ENCODE measurements around the gene FSTL3. TPM values are rescaled to one million over a fixed set of nuclear protein-coding genes. Genes with fewer than 3 reads are reported as not detected.

Gene FSTL3
- total and polyA plus RNA-seq, 12 donors, result 87.4 to 464 (median 176) TPM

DNA sequence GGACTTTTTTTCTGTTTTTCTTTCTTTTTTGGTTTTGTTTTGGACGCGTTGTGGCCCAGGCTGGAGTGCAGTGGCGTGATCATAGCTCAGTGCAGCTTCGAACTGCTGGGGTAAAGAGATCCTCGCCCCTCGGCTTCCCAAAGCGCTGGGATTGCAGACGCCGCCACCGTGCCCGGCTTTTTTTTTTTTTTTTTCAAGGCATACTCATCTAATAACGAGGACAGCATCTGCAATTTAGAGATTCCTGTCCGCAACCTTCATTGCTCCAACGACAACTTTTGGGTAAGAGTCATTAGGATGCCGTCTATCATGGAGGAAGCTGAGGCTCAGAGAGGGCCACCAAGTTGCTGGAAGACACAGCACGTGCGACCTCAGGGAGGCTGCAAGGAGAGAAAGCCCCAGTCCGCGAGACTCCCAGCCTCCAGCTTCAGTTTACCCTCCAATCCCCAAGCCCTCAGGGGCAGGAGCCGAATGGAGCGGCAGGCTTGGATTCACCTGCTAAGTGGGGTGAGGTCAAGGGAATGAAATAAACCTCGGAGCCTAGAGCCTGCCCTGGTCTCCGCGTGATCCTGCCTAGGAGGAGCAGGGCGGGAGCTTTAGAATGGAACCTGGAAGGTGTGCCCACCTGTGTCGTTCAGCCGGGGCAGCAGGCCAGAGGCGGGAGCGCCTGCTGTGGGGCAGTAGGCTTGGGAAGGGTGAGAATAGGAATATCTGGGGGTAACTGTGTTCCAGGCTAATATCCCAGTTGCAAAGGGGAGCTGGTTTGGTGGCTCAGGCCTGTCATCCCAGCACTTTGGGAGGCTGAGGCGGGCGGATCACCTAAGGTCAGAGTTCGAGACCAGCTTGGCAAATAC, 42.2 kb upstream of the FSTL3 start:
- Histone ChIP-seq H3K9me3 (replicated peaks in 1 of 3) (no peaks in the 10 kb centered on the region), H3K27ac (peak overlapping the region in 4 of 5 donors; percentile 25 to 64 (median 51)), H3K4me3 (peak overlapping the region in 3 of 4 donors; percentile 22 to 90 (median 62)), H3K36me3 (replicated peaks in 1 of 2) (peaks cover 0 to 5% of the 10 kb centered on the region in 2 donors), H3K4me1 (replicated peaks in 1 of 2) (peaks cover 11 to 25% of the 10 kb centered on the region in 2 donors), H3K27me3 (no peaks in the 10 kb centered on the region)
- intact Hi-C loops (cut with DNase I), result no loop called here
- no peak for DNase-seq
- TF ChIP-seq POLR2A (IDR thresholded peaks at IDR 0.05) (no peak), CTCF (IDR thresholded peaks at IDR 0.05) (no peak)
- WGBS, 4 donors, result 20 to 30% (median 24%) methylated on average over 28 to 32 of the region's 32 CpGs

- 87 to 94% (median 90%) methylated on average over 13 to 16 of the region's 16 CpGs for WGBS, 4 donors
- peaks cover 14 to 30% of the 10 kb centered on the region in 2 donors for H3K4me1 ChIP-seq (replicated peaks in 1 of 2)
- H3K36me3 ChIP-seq (replicated peaks in 1 of 2), result no peaks in the 10 kb centered on the region
- no peaks in the 10 kb centered on the region for H3K27me3 ChIP-seq
- H3K27ac ChIP-seq, result no peak overlapping the region
- no peak overlapping the region for H3K4me3 ChIP-seq
- no peaks in the 10 kb centered on the region for H3K9me3 ChIP-seq (replicated peaks in 1 of 3)
- no peak for DNase-seq
- TF ChIP-seq POLR2A (IDR thresholded peaks at IDR 0.05) (no peak), CTCF (IDR thresholded peaks at IDR 0.05) (no peak)
- intact Hi-C loops (cut with DNase I), result no loop called here
Measured at GRCh38 chr19:634975-635652, 41.1 kb upstream of the FSTL3 start.

- intact Hi-C loops (cut with DNase I), result no loop called here
- peak overlapping the region in 1 of 4 donors; percentile 63 for H3K4me3 ChIP-seq
Measured at GRCh38 chr19:638906-639252, 37.3 kb upstream of the FSTL3 start.

More at GRCh38 chr19:638906-639252, 37.3 kb upstream of the FSTL3 start:
- no peak for DNase-seq
- Histone ChIP-seq H3K27me3 (no peaks in the 10 kb centered on the region), H3K27ac (no peak overlapping the region), H3K4me1 (replicated peaks in 1 of 2) (peaks cover 5 to 15% of the 10 kb centered on the region in 2 donors), H3K36me3 (replicated peaks in 1 of 2) (no peaks in the 10 kb centered on the region), H3K9me3 (replicated peaks in 1 of 3) (no peaks in the 10 kb centered on the region)
- 60 to 83% (median 66%) methylated on average over 1 to 17 of the region's 17 CpGs for WGBS, 4 donors
- TF ChIP-seq CTCF (IDR thresholded peaks at IDR 0.05) (no peak), POLR2A (IDR thresholded peaks at IDR 0.05) (no peak)
